Astrocyte (in vitro differentiated cells and primary cell): Measurements from ENCODE around the gene ITGB2. TPM values are rescaled to one million over a fixed set of nuclear protein-coding genes. Genes with fewer than 3 reads are reported as not detected.
"Not testable (repeated sequence)": the region's sequence is repeated elsewhere in the genome, so short reads cannot be mapped to it uniquely, and the experiment has no call there.

Experiments used
- DNase-seq: peaks from one replicate; pipeline ENCODE4 v3.0.0-alpha.2; 2010; ENCODE audit warnings: low read depth
- FAIRE-seq: peaks from 2 replicates; lab custom pipeline; 2011; peaks lifted over from hg19 to GRCh38; lab: Jason Lieb, UNC
- H2AFZ ChIP-seq: 2 replicates; pipeline ENCODE4 v1.6.0; 2012; ENCODE audit warnings: low read depth, low read length, inconsistent platforms
- H3K27ac ChIP-seq: 2 replicates; pipeline ENCODE4 v1.5.1; 2011; ENCODE audit warnings: low read depth, low read length, inconsistent platforms
- H3K27me3 ChIP-seq: 2 replicates; pipeline ENCODE4 v1.6.0; 2011; ENCODE audit warnings: low read length, inconsistent platforms; ENCODE audit not compliant: insufficient read depth
- H3K36me3 ChIP-seq: 2 replicates; pipeline ENCODE4 v1.5.1; 2011; ENCODE audit warnings: low read length, inconsistent platforms; ENCODE audit not compliant: insufficient read depth
- H3K4me1 ChIP-seq: 2 replicates; pipeline ENCODE4 v1.5.1; 2011; ENCODE audit warnings: low read length, inconsistent platforms; ENCODE audit not compliant: insufficient read depth
- H3K4me2 ChIP-seq: 2 replicates; pipeline ENCODE4 v1.6.0; 2012; ENCODE audit warnings: low read length, inconsistent platforms
- H3K4me3 ChIP-seq: 2 replicates; pipeline ENCODE4 v1.5.1; 2011; ENCODE audit warnings: low read depth, mild to moderate bottlenecking, low read length, inconsistent platforms; ENCODE audit not compliant: insufficient read depth
- H3K79me2 ChIP-seq: 2 replicates; pipeline ENCODE4 v1.6.0; 2012; ENCODE audit warnings: mild to moderate bottlenecking, low read length, inconsistent platforms; ENCODE audit not compliant: insufficient read depth
- H3K9ac ChIP-seq: 2 replicates; pipeline ENCODE4 v1.6.0; 2012; ENCODE audit warnings: mild to moderate bottlenecking, low read length, inconsistent platforms
- H3K9me3 ChIP-seq: 2 replicates; pipeline ENCODE4 v1.5.1; 2012; ENCODE audit warnings: low read depth, mild to moderate bottlenecking, low read length, inconsistent platforms; ENCODE audit not compliant: insufficient read depth
- H4K20me1 ChIP-seq: 2 replicates; pipeline ENCODE4 v1.6.0; 2012; ENCODE audit warnings: low read length, inconsistent platforms; ENCODE audit not compliant: insufficient read depth
- H3K27ac Mint-ChIP-seq: one replicate; pipeline ENCODE4 v1.8.0; 2021; ENCODE audit warnings: mild to moderate bottlenecking, mixed read lengths; ENCODE audit not compliant: unreplicated experiment
- H3K27me3 Mint-ChIP-seq: one replicate; pipeline ENCODE4 v1.8.0; 2021; ENCODE audit warnings: low read depth, mixed read lengths; ENCODE audit not compliant: unreplicated experiment
- H3K36me3 Mint-ChIP-seq: one replicate; pipeline ENCODE4 v1.8.0; 2021; ENCODE audit warnings: low read depth, mixed read lengths; ENCODE audit not compliant: unreplicated experiment
- H3K4me1 Mint-ChIP-seq: one replicate; pipeline ENCODE4 v1.8.0; 2021; ENCODE audit warnings: low read depth, mixed read lengths; ENCODE audit not compliant: unreplicated experiment
- H3K4me3 Mint-ChIP-seq: one replicate; pipeline ENCODE4 v1.8.0; 2021; ENCODE audit warnings: mild to moderate bottlenecking, moderate library complexity, mixed read lengths; ENCODE audit not compliant: unreplicated experiment
- H3K9me3 Mint-ChIP-seq: one replicate; pipeline ENCODE4 v1.8.0; 2021; ENCODE audit warnings: mild to moderate bottlenecking, mixed read lengths; ENCODE audit not compliant: unreplicated experiment
- CTCF ChIP-seq: IDR thresholded peaks from 2 replicates; pipeline ENCODE4 v1.5.1; 2011; ENCODE audit warnings: low read depth, mild to moderate bottlenecking, inconsistent platforms, low read length, moderate library complexity; ENCODE audit not compliant: insufficient read depth
- EZH2 ChIP-seq: IDR thresholded peaks from 2 replicates; pipeline ENCODE4 v1.6.1; 2012; ENCODE audit warnings: mild to moderate bottlenecking, low read length, inconsistent platforms; ENCODE audit not compliant: insufficient read depth
- total RNA-seq: library from RNA; stranded (reverse); gene quantifications from 2 replicates; pipeline ENCODE4 v1.2.1, GENCODE V29; 2021

The ITGB2 gene
- total RNA-seq, 1 donor from 2014 or later, result 0.61 TPM

GRCh38 chr21:44913425-44914175 is 7.1 kb downstream of the ITGB2 start:
- Histone ChIP-seq H3K27me3 (peaks cover 30% of the 10 kb centered on the region), H3K36me3 (no peaks in the 10 kb centered on the region), H3K4me3 (no peak overlapping the region), H3K9me3 (no peaks in the 10 kb centered on the region), H4K20me1 (peaks cover 4% of the 10 kb centered on the region), H3K79me2 (no peaks in the 10 kb centered on the region), H3K4me1 (peaks cover 10% of the 10 kb centered on the region), H2AFZ (no peak overlapping the region), H3K4me2 (no peak overlapping the region), H3K9ac (no peak overlapping the region), H3K27ac (no peak overlapping the region)
- peaks cover 65% of the 10 kb centered on the region for H3K27me3 Mint-ChIP-seq
- no peaks in the 10 kb centered on the region for H3K36me3 Mint-ChIP-seq
- DNase-seq (no peak), FAIRE-seq (no peak)
- H3K9me3 Mint-ChIP-seq, result no peaks in the 10 kb centered on the region
- H3K4me3 Mint-ChIP-seq, result no peak overlapping the region
- no peak overlapping the region for H3K27ac Mint-ChIP-seq
- no peak for TF ChIP-seq CTCF
- TF ChIP-seq EZH2, result no peak
- H3K4me1 Mint-ChIP-seq, result peaks cover 1% of the 10 kb centered on the region

GRCh38 chr21:44912506-44913412 is 7.9 kb downstream of the ITGB2 start:
- not testable (repeated sequence) for H3K79me2 ChIP-seq, H3K36me3 Mint-ChIP-seq, H3K4me3 Mint-ChIP-seq, H3K9me3 ChIP-seq, H2AFZ ChIP-seq, H3K36me3 ChIP-seq, H3K4me3 ChIP-seq, H3K4me1 Mint-ChIP-seq, FAIRE-seq, H3K27ac Mint-ChIP-seq, H4K20me1 ChIP-seq, DNase-seq, H3K4me2 ChIP-seq, H3K9me3 Mint-ChIP-seq, H3K27ac ChIP-seq, H3K9ac ChIP-seq
- H3K27me3 Mint-ChIP-seq, result peaks cover 65% of the 10 kb centered on the region
- H3K4me1 ChIP-seq, result peaks cover 10% of the 10 kb centered on the region
- peaks cover 28% of the 10 kb centered on the region for H3K27me3 ChIP-seq

GRCh38 chr21:44912158-44912473 is 8.6 kb downstream of the ITGB2 start:
- H3K36me3 Mint-ChIP-seq, result no peaks in the 10 kb centered on the region
- Histone ChIP-seq H3K4me2 (no peak overlapping the region), H3K79me2 (no peaks in the 10 kb centered on the region), H2AFZ (no peak overlapping the region), H3K4me1 (peaks cover 10% of the 10 kb centered on the region), H3K27me3 (peaks cover 22% of the 10 kb centered on the region), H3K27ac (no peak overlapping the region), H4K20me1 (peaks cover 4% of the 10 kb centered on the region), H3K9ac (no peak overlapping the region), H3K36me3 (no peaks in the 10 kb centered on the region), H3K4me3 (no peak overlapping the region), H3K9me3 (no peaks in the 10 kb centered on the region)
- peaks cover 62% of the 10 kb centered on the region for H3K27me3 Mint-ChIP-seq
- H3K4me1 Mint-ChIP-seq, result peaks cover 1% of the 10 kb centered on the region
- no peak for FAIRE-seq
- no peaks in the 10 kb centered on the region for H3K9me3 Mint-ChIP-seq
- DNase-seq, result no peak
- H3K4me3 Mint-ChIP-seq, result no peak overlapping the region
- no peak overlapping the region for H3K27ac Mint-ChIP-seq
- TF ChIP-seq CTCF (no peak), EZH2 (no peak)
